H1 (cell line): ENCODE measurements around the gene RNF166. TPM values are rescaled to one million over a fixed set of nuclear protein-coding genes. Genes with fewer than 3 reads are reported as not detected.

ENCODE experiments used
- CTCF ChIA-PET: fragments of 300-600 bp; sonication (Branson Sonifier 250); formaldehyde crosslinking; loops from one replicate; lab custom pipeline; 2021; ENCODE audit not compliant: partially characterized antibody; lab: Charles Lee
- POLR2A ChIA-PET: fragments of 300-600 bp; sonication (Branson Sonifier 250); formaldehyde crosslinking; loops from one replicate; lab custom pipeline; 2021; ENCODE audit warnings: inconsistent platforms; ENCODE audit not compliant: partially characterized antibody; lab: Charles Lee
- DNase-seq, 2 experiments: peaks; one replicate each; pipeline versions ENCODE4 v3.0.0 to v3.0.0-alpha.2; 2010 to 2022; ENCODE audit warnings: low spot score in 2 of 2, low read depth in 1 of 2, mixed read lengths in 1 of 2
- FAIRE-seq: peaks from 2 replicates; lab custom pipeline; 2011; peaks lifted over from hg19 to GRCh38; lab: Jason Lieb, UNC
- H2AFZ ChIP-seq: 2 replicates; pipeline ENCODE4 v1.8.1; 2012; ENCODE audit warnings: low read length, inconsistent platforms
- H2AK5ac ChIP-seq: 2 replicates; pipeline ENCODE4 v1.6.1; 2013; ENCODE audit warnings: low read depth, low read length
- H2BK120ac ChIP-seq: replicated peaks from 2 replicates; pipeline ENCODE3; 2013; ENCODE audit warnings: low read depth, low read length, inconsistent platforms
- H2BK12ac ChIP-seq: 2 replicates; pipeline ENCODE4 v1.6.1; 2013; ENCODE audit warnings: low read depth, low read length
- H2BK15ac ChIP-seq: 2 replicates; pipeline ENCODE4 v1.6.1; 2013; ENCODE audit warnings: low read length
- H2BK20ac ChIP-seq: 2 replicates; pipeline ENCODE4 v1.6.1; 2013; ENCODE audit warnings: low read length
- H2BK5ac ChIP-seq: 2 replicates; pipeline ENCODE4 v1.6.1; 2013; ENCODE audit warnings: low read depth, low read length
- H3K14ac ChIP-seq: 2 replicates; pipeline ENCODE4 v1.6.1; 2013; ENCODE audit warnings: inconsistent platforms; ENCODE audit not compliant: insufficient read length
- H3K18ac ChIP-seq: 2 replicates; pipeline ENCODE4 v1.6.1; 2013; ENCODE audit warnings: low read length; ENCODE audit errors: extremely low read depth
- H3K23ac ChIP-seq: 2 replicates; pipeline ENCODE4 v1.6.1; 2013; ENCODE audit warnings: inconsistent platforms; ENCODE audit not compliant: insufficient read length
- H3K23me2 ChIP-seq: 2 replicates; pipeline ENCODE4 v1.6.1; 2013; ENCODE audit warnings: low read depth, low read length
- H3K27ac ChIP-seq: 2 replicates; pipeline ENCODE4 v1.6.1; 2011; ENCODE audit warnings: low read depth, low read length, inconsistent platforms
- H3K27me3 ChIP-seq, 4 experiments: replicated peaks in 1 of 4; 1 replicate in 1 of 4; 2 replicates in 3 of 4; pipeline versions ENCODE4 v1.6.1 to v1.8.1; 2011 to 2013; ENCODE audit warnings: low read length in 3 of 4, mild to moderate bottlenecking in 3 of 4, inconsistent platforms in 2 of 4, mixed read lengths in 2 of 4, moderate library complexity in 1 of 4; ENCODE audit not compliant: control insufficient read depth in 3 of 4, insufficient read depth in 3 of 4; ENCODE audit errors: extremely low read depth in 1 of 4
- H3K36me3 ChIP-seq, 4 experiments: 2 replicates each; pipeline versions ENCODE4 v1.6.1 to v1.8.1; 2011 to 2013; ENCODE audit warnings: mild to moderate bottlenecking in 4 of 4, low read length in 3 of 4, moderate library complexity in 2 of 4, control low read depth in 1 of 4, inconsistent platforms in 1 of 4; ENCODE audit not compliant: insufficient read depth in 4 of 4, control insufficient read depth in 2 of 4
- H3K4ac ChIP-seq: replicated peaks from 2 replicates; pipeline ENCODE3; 2013; ENCODE audit warnings: low read length, low read depth, mixed read lengths, inconsistent platforms; ENCODE audit not compliant: insufficient read length
- H3K4me1 ChIP-seq, 4 experiments: replicated peaks in 1 of 4; 1 replicate in 1 of 4; 2 replicates in 3 of 4; pipeline versions ENCODE4 v1.6.1 to v1.8.1; 2011 to 2013; ENCODE audit warnings: low read length in 3 of 4, inconsistent platforms in 2 of 4, mixed read lengths in 1 of 4; ENCODE audit not compliant: insufficient read depth in 4 of 4, control insufficient read depth in 3 of 4
- H3K4me2 ChIP-seq, 2 experiments: 2 replicates each; pipeline versions ENCODE4 v1.6.1 to v1.8.1; 2011 to 2013; ENCODE audit warnings: low read depth in 2 of 2, low read length in 2 of 2, control low read depth in 1 of 2, inconsistent platforms in 1 of 2, mild to moderate bottlenecking in 1 of 2; ENCODE audit not compliant: insufficient read depth in 1 of 2
- H3K4me3 ChIP-seq, 4 experiments: fragments of 200-600, 300-600 bp in 1 of 4; sonication (generic), shearing (Covaris generic), sonication (Bioruptor Twin) in 1 of 4; 2 replicates each; pipeline versions ENCODE4 v1.5.1 to v1.8.1; 2011 to 2016; ENCODE audit warnings: low read length in 4 of 4, low read depth in 3 of 4, control low read depth in 2 of 4, inconsistent platforms in 2 of 4, mild to moderate bottlenecking in 2 of 4, mixed read lengths in 1 of 4, moderate library complexity in 1 of 4; ENCODE audit not compliant: insufficient read depth in 2 of 4; ENCODE audit errors: extremely low read depth in 1 of 4
- H3K56ac ChIP-seq: replicated peaks from 2 replicates; pipeline ENCODE3; 2013; ENCODE audit warnings: low read depth, mild to moderate bottlenecking, mixed read lengths, low read length, inconsistent platforms; ENCODE audit not compliant: insufficient read length
- H3K79me1 ChIP-seq: 2 replicates; pipeline ENCODE4 v1.6.1; 2013; ENCODE audit warnings: low read depth, low read length, control low read depth
- H3K79me2 ChIP-seq, 2 experiments: 2 replicates each; pipeline versions ENCODE4 v1.6.1 to v1.8.1; 2012 to 2013; ENCODE audit warnings: low read length in 2 of 2, mild to moderate bottlenecking in 2 of 2, inconsistent platforms in 1 of 2; ENCODE audit not compliant: insufficient read depth in 2 of 2, control insufficient read depth in 1 of 2
- H3K9ac ChIP-seq, 4 experiments: replicated peaks in 1 of 4; 1 replicate in 1 of 4; 2 replicates in 3 of 4; pipeline versions ENCODE4 v1.6.1 to v1.8.1; 2011 to 2013; ENCODE audit warnings: low read depth in 3 of 4, low read length in 3 of 4, control low read depth in 2 of 4, mild to moderate bottlenecking in 2 of 4, moderate library complexity in 2 of 4, inconsistent platforms in 1 of 4; ENCODE audit errors: extremely low read depth in 1 of 4
- H3K9me3 ChIP-seq, 2 experiments: 2 replicates each; pipeline versions ENCODE4 v1.6.1 to v1.8.1; 2012 to 2013; ENCODE audit warnings: mild to moderate bottlenecking in 2 of 2, moderate library complexity in 2 of 2, control low read depth in 1 of 2, inconsistent platforms in 1 of 2, low read depth in 1 of 2, low read length in 1 of 2, mixed read lengths in 1 of 2; ENCODE audit not compliant: insufficient read depth in 2 of 2
- H4K20me1 ChIP-seq, 2 experiments: replicated peaks in 1 of 2; 2 replicates each; pipeline versions ENCODE3 to v1.8.1; 2011 to 2013; ENCODE audit warnings: inconsistent platforms in 2 of 2, low read length in 2 of 2, mild to moderate bottlenecking in 1 of 2; ENCODE audit not compliant: insufficient read depth in 2 of 2, control insufficient read depth in 1 of 2
- H4K5ac ChIP-seq: 2 replicates; pipeline ENCODE4 v1.6.1; 2013; ENCODE audit warnings: low read length, low read depth, mixed read lengths, inconsistent platforms; ENCODE audit not compliant: insufficient read length
- H4K8ac ChIP-seq: 2 replicates; pipeline ENCODE4 v1.8.0; 2013; ENCODE audit warnings: mild to moderate bottlenecking, moderate library complexity, low read length, inconsistent platforms; ENCODE audit not compliant: insufficient read depth; ENCODE audit errors: extremely low read depth
- H4K91ac ChIP-seq: replicated peaks from 2 replicates; pipeline ENCODE3; 2013; ENCODE audit warnings: low read length, mixed read lengths, inconsistent platforms; ENCODE audit not compliant: insufficient read length
- EGR1 ChIP-seq: IDR thresholded peaks from 2 replicates; pipeline ENCODE4 v1.6.1; 2011; ENCODE audit warnings: low read depth, low read length, borderline replicate concordance
- HDAC2 ChIP-seq, 2 experiments: fragments of 300-600 bp in 1 of 2; sonication (generic) in 1 of 2; IDR thresholded peaks; 2 replicates each; pipeline ENCODE4 v1.6.1; 2011 to 2012; ENCODE audit warnings: low read depth in 2 of 2, low read length in 2 of 2, mild to moderate bottlenecking in 2 of 2, moderate library complexity in 2 of 2, borderline replicate concordance in 1 of 2, inconsistent platforms in 1 of 2
- MAX ChIP-seq: IDR thresholded peaks from 2 replicates; pipeline ENCODE4 v1.6.1; 2012; ENCODE audit warnings: inconsistent platforms
- SIX5 ChIP-seq: IDR thresholded peaks from 2 replicates; pipeline ENCODE4 v1.6.1; 2011; ENCODE audit warnings: mild to moderate bottlenecking, low read depth, low read length
- TAF7 ChIP-seq: optimal IDR thresholded peaks from 2 replicates; pipeline ENCODE3; 2011; ENCODE audit warnings: low read depth, mild to moderate bottlenecking, inconsistent platforms, low read length, moderate library complexity, borderline replicate concordance
- ZNF274 ChIP-seq: IDR thresholded peaks from 2 replicates; pipeline ENCODE4 v1.7.0; 2012; ENCODE audit warnings: low read length, borderline replicate concordance; ENCODE audit errors: extremely low read depth
- WGBS, 2 experiments: shearing (Covaris generic) in 1 of 2; methylation state at CpG; one replicate each; pipeline versions ENCODE4 v1.1.6 to v1.1.7; 2013 to 2015; ENCODE audit warnings: low lambda C conversion rate in 2 of 2, mixed read lengths in 2 of 2, inconsistent platforms in 1 of 2, low coverage in 1 of 2, missing lambda C conversion rate in 1 of 2; ENCODE audit not compliant: insufficient replicate concordance in 2 of 2, insufficient coverage in 1 of 2, insufficient read length in 1 of 2; ENCODE audit errors: extremely low coverage in 1 of 2, missing lambda C conversion rate in 1 of 2; 5-methylcytosine and 5-hydroxymethylcytosine counted together
- polyA plus RNA-seq, 7 experiments: library from polyadenylated mRNA; depleted of rRNA in 3 of 7; stranded (reverse) in 5 of 7; unstranded in 2 of 7; fragments of >200 nt in 5 of 7; fragments of 200-250 nt in 2 of 7; gene quantifications; 1 replicate in 5 of 7; 2 replicates in 1 of 7; 4 replicates in 1 of 7; pipeline versions ENCODE4 v1.2.1 to v1.2.3, GENCODE V29; 2011 to 2013; ENCODE audit warnings: missing spikeins in 2 of 7, mixed read lengths in 2 of 7
- total RNA-seq: library from RNA; stranded (reverse); fragmentation: NEBNext Ultra II Directional; extraction: Animal tissue kit (Norgen Biotek cat#: 25700); gene quantifications from 2 replicates; pipeline ENCODE4 v1.2.1, GENCODE V29; 2021

Gene RNF166
- total and polyA plus RNA-seq, 2 of the 8 experiments (the other 6 are each of a cell fraction or from before 2014, with no cell fraction given): 29.8 to 31.2 TPM

- Histone ChIP-seq H3K4me1 (peaks cover 0 to 5% (median 0%) of the 10 kb centered on the region in 4 experiments; a peak in 1 of 7 replicates), H3K14ac (no peak overlapping the region), H3K4me3 (no peak overlapping the region), H2AFZ (no peak overlapping the region; the same call in 1 of the 2 replicates), H3K79me1 (no peaks in the 10 kb centered on the region), H3K4me2 (peak overlapping the region in 1 of 2 experiments; percentile 52; a peak in 2 of 4 replicates), H2BK15ac (peak overlapping the region; percentile 92; the same call in 1 of the 2 replicates), H3K4ac (peak overlapping the region; percentile 69), H3K27me3 (no peaks in the 10 kb centered on the region), H3K79me2 (no peaks in the 10 kb centered on the region), H4K20me1 (peaks cover 0 to 10% of the 10 kb centered on the region in 2 experiments), H3K56ac (no peak overlapping the region), H3K9ac (no peak overlapping the region; a peak in 2 of 7 replicates), H3K18ac (no peak overlapping the region), H4K91ac (peak overlapping the region; percentile 54), H2BK5ac (no peak overlapping the region), H4K8ac (peak overlapping the region; percentile 91; the same call in 1 of the 2 replicates), H2BK20ac (no peak overlapping the region), H2AK5ac (peak overlapping the region; percentile 34; the same call in 1 of the 2 replicates), H4K5ac (peak overlapping the region; percentile 15), H3K23me2 (no peaks in the 10 kb centered on the region), H3K23ac (no peak overlapping the region), H2BK12ac (peak overlapping the region; percentile 39; the same call in 1 of the 2 replicates), H3K27ac (no peak overlapping the region), H3K9me3 (no peaks in the 10 kb centered on the region), H3K36me3 (peaks cover 0 to 14% (median under 1%) of the 10 kb centered on the region in 4 experiments; a peak in 2 of 8 replicates), H2BK120ac (no peak overlapping the region)
- no peak for FAIRE-seq
- ChIA-PET POLR2A (interaction anchor here (0.6 to 3.1 kb wide), 8 partner anchors 14 to 869 kb away, joined by 3 to 14 read pairs (median 4); partner anchors contain the start of genes GALNS and TRAPPC2L), CTCF (interaction anchor here (0.5 to 10.0 kb wide), 46 partner anchors 14 to 636 kb away, joined by 3 to 251 read pairs (median 5); partner anchors contain the start of genes GALNS, PIEZO1 and TRAPPC2L)
- peak; percentile 29 to 88 for DNase-seq
- 49% methylated on average over 47 of the region's 54 CpGs; no CpG with 5 or more reads in 1 of the 2 experiments for WGBS, 2 experiments
- no peak for TF ChIP-seq SIX5
- peak; percentile 96 for TF ChIP-seq MAX
- peak; percentile 74 for TF ChIP-seq TAF7
- TF ChIP-seq ZNF274: no peak
- TF ChIP-seq HDAC2 (IDR thresholded peaks at IDR 0.05; ENCODE audit: borderline replicate concordance in 1 of 2, low read depth in 2 of 2, low read length in 2 of 2): no peak
- peak; percentile 48; the same call in 1 of the 2 replicates for TF ChIP-seq EGR1
Observed at GRCh38 chr16:88737298-88738150, 31.3 kb upstream of the RNF166 start.
